ENCODE measurements around the gene KYNU.
"Not testable (repeated sequence)": the region's sequence is repeated elsewhere in the genome, so short reads cannot be mapped to it uniquely, and the experiment has no call there.

KYNU gene

GRCh38 chr2:142897807-142898206, 20.3 kb downstream of the KYNU start:
- in situ Hi-C loops (cut with HindIII; ENCODE audit: low pct_ligation_motif_present, low pct_unique_long_range_greater_than_20kb, low sequenced_read_pairs), result no loop called here
- no peak for DNase-seq

DNA sequence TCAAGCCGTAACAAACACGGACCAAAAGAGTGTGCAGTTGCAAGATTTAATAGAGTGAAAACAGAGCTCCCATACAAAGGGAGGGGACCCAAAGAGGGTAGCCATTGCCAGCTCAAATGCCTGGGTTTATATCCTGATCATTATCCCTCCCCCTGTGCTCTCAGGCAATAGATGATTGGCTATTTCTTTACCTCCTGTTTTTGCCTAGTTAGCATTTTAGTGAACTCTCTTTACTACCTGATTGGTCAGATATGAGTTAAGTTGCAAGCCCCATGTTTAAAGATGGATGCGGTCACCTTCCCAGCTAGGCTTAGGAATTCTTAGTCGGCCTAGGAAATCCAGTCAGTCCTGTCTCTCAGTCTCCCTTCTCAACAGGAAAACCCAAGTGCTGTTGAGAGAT, 22.9 kb downstream of the KYNU start:
- DNase-seq; in situ Hi-C loops (cut with HindIII; ENCODE audit: low pct_ligation_motif_present, low pct_unique_long_range_greater_than_20kb, low sequenced_read_pairs): not testable (repeated sequence)

- no peak for DNase-seq
- in situ Hi-C loops (cut with HindIII; ENCODE audit: low pct_ligation_motif_present, low pct_unique_long_range_greater_than_20kb, low sequenced_read_pairs), result no loop called here
Measured at GRCh38 chr2:142901780-142902179, 24.3 kb downstream of the KYNU start.

GRCh38 chr2:142903726-142904125, 26.3 kb downstream of the KYNU start:
- DNase-seq; in situ Hi-C loops (cut with HindIII; ENCODE audit: low pct_ligation_motif_present, low pct_unique_long_range_greater_than_20kb, low sequenced_read_pairs): not testable (repeated sequence)

- in situ Hi-C loops (cut with HindIII; ENCODE audit: low pct_ligation_motif_present, low pct_unique_long_range_greater_than_20kb, low sequenced_read_pairs), result no loop called here
- no peak for DNase-seq
Measured at GRCh38 chr2:142907653-142908052, 30.2 kb downstream of the KYNU start.

DNA sequence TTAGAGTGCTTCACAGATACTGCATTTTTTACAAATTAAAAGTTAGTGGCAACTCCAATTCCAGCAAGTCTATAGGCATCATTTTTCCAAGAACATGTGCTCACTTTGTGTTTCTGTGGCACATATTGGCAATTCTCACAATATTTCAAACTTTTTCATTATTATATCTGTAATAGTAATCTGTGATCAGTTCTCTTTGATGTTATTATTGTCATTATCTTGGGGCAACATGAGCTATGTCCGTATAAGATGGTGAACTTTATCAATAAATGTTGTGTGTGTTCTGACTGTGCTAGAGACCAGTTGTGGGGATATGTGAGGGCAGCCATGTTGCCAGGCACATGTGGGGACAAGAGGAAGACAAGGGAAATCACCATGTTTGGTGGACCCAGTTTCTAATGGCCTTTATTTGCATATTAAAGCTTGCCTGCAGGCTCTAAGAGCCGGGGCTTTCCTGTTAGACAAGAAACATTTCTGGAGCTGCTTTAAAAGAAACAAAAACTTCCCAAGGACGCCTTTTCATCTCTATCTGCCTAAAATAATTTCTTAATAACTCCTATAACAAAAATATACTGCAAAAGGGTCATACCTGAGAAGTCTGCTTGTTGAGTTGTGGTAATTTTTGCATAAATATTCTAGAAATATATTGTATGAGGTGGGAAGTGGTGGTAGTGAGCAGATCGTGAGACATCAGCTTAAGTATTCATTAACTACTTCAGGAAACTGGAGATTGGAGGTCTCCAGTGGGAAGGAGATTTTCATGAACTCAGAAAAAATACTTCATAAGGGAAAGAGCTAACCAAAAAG, 37.2 kb downstream of the KYNU start:
- no peak for DNase-seq
- in situ Hi-C loops (cut with HindIII; ENCODE audit: low pct_ligation_motif_present, low pct_unique_long_range_greater_than_20kb, low sequenced_read_pairs), result no loop called here

DNA sequence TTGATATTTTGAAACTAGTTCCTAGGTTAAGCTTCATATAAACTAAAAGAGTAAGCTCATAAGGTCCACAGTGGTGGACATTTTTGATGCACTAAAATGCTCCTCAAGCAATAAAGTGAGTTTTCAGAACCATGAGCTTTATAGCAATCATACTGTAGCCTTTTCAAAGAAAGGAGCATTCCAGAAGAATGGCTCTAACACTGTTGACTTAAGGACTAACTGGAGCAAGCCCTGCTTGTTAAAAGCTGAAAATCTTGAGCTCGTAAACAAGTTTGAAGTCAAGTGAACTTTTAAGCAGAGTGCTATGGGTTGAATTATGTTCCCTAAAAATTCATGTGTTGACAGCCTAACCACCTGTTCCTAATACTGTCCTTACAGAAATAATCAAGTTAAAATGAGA, 38.0 kb downstream of the KYNU start:
- DNase-seq, result no peak
- in situ Hi-C loops (cut with HindIII; ENCODE audit: low pct_ligation_motif_present, low pct_unique_long_range_greater_than_20kb, low sequenced_read_pairs), result no loop called here

DNA sequence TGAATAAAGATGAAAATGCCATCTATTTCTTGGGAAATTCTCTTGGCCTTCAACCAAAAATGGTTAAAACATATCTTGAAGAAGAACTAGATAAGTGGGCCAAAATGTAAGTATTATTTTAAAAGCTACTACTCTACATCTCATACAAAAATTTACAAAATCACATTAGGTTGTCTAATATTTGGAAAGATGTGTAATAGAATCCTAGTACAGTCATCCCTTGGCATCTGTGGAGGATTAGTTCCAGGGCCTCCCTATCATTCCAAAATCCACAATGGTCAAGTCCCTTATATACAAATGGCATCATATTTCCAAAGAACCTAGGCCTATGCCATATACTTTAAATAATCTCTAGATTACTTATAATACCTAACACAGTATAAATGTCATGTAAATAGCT, 41.2 kb downstream of the KYNU start:
- no peak for DNase-seq
- in situ Hi-C loops (cut with HindIII; ENCODE audit: low pct_ligation_motif_present, low pct_unique_long_range_greater_than_20kb, low sequenced_read_pairs), result no loop called here

GRCh38 chr2:142920571-142920970, 43.1 kb downstream of the KYNU start:
- DNase-seq, result no peak
- in situ Hi-C loops (cut with HindIII; ENCODE audit: low pct_ligation_motif_present, low pct_unique_long_range_greater_than_20kb, low sequenced_read_pairs), result no loop called here

DNA sequence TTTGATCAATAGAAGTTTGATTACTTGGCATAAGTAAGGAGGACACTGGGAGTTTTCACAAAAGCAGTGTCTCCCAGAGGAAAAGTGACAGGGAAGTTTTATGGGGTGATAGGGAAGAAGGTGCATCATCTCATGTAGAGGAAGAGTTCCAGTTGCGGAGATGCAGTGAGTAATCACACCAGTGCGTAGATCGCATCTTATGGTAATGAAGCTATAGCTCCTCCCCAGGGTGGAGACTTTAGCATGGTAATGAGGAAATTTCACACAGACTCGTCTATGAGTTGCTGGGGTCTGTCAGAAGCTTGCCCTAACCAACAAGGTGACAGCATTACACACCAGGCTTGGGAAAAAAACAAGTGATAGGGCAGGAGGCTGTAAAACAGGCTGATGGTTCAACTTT, 49.0 kb downstream of the KYNU start:
- no peak for DNase-seq
- in situ Hi-C loops (cut with HindIII; ENCODE audit: low pct_ligation_motif_present, low pct_unique_long_range_greater_than_20kb, low sequenced_read_pairs), result no loop called here

GRCh38 chr2:142930835-142931398, 53.5 kb downstream of the KYNU start:
- in situ Hi-C loops (cut with HindIII; ENCODE audit: low pct_ligation_motif_present, low pct_unique_long_range_greater_than_20kb, low sequenced_read_pairs), result no loop called here
- DNase-seq, result no peak

DNA sequence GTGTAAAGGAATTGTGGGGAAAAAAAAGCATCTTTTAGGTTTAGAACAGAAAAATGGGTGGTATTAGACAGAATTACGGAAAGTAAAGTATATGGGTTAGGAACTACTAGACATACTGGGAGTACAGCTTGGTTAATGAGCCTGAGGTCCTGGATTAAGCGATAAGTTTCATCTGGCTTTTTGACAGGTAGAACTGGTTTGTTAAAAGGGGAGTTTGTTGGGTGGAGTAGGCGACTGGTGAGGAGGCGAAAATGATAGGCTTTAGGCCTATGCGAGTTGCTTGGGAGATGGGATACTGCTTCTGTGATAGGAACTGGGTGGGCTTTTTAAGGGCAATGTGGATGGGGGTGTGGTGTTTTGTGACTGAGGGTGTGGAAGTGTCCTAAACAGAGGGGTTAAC, 56.5 kb downstream of the KYNU start:
- no peak for DNase-seq
- in situ Hi-C loops (cut with HindIII; ENCODE audit: low pct_ligation_motif_present, low pct_unique_long_range_greater_than_20kb, low sequenced_read_pairs), result no loop called here

GRCh38 chr2:142935563-142936089, 58.2 kb downstream of the KYNU start:
- no peak for DNase-seq
- in situ Hi-C loops (cut with HindIII; ENCODE audit: low pct_ligation_motif_present, low pct_unique_long_range_greater_than_20kb, low sequenced_read_pairs), result no loop called here

DNA sequence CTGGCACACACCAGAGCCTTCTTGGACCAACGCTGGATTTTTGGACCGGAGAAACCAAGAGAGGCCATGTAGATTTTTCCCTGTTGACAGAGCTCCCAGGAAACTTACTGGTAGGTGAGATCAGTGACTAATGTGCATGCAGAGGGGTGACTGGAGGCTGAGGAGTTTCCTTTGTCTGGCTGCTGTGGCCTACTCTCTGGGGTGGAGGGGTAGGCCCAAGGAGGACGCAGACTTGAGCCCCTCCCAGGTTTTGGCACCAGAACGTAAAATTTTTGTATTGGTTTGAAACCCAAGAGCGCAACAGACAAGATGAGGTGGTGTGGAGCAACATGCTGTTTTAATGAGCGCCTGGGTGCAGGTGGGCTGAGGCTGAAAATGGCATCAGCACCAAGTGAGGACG, 59.2 kb downstream of the KYNU start:
- in situ Hi-C loops (cut with HindIII; ENCODE audit: low pct_ligation_motif_present, low pct_unique_long_range_greater_than_20kb, low sequenced_read_pairs), result no loop called here
- DNase-seq, result no peak

GRCh38 chr2:142937347-142937746, 59.9 kb downstream of the KYNU start:
- no peak for DNase-seq
- in situ Hi-C loops (cut with HindIII; ENCODE audit: low pct_ligation_motif_present, low pct_unique_long_range_greater_than_20kb, low sequenced_read_pairs), result no loop called here

DNA sequence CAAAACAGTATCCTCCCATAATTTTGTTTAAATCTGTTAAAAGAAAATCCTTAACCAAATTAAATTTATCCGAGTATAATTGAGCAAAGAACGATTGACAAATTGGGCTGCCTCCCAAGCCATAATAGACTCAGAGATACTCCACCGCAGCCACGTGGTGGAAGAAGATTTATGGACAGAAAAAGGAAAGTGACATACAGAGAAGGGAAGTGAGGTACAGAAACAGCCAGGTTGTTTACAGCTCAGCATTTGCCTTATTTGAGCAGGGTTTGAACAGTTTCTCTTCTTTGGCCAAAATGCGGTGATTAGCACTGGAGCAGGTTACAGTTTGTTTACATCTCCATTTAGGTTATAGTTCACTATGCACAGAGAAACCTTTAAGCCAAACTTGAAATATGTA, 60.8 kb downstream of the KYNU start:
- no peak for DNase-seq
- in situ Hi-C loops (cut with HindIII; ENCODE audit: low pct_ligation_motif_present, low pct_unique_long_range_greater_than_20kb, low sequenced_read_pairs), result no loop called here

DNA sequence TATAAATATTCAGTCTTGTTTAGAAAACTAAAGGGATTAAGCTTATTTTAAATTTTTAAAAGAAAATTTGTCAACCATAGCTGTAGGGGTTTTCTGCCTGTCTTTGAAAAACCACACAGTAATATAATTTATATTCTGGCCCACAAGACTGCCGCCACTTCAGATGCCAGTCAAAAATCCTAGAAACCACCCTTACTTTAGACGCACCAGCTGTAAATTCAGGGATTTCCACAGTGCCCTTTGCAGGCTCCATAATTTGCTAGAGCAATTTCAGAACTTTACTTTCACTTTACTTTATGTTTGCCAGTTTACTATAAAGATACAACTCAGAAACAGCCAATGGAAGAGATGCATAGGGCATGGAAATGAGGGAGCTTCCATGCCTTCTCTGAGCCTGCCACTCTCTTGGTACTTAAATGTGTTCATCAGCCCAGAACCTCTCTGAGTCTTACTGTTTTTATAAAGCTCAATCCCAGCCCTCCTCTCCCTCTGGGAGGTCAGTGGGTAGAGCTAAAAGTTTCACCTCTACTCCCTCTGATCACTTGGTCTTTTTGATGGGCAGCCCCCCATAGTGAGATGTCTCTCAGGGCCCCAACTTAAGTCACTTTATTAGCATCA, 63.3 kb downstream of the KYNU start:
- in situ Hi-C loops (cut with HindIII; ENCODE audit: low pct_ligation_motif_present, low pct_unique_long_range_greater_than_20kb, low sequenced_read_pairs), result no loop called here
- no peak for DNase-seq

- in situ Hi-C loops (cut with HindIII; ENCODE audit: low pct_ligation_motif_present, low pct_unique_long_range_greater_than_20kb, low sequenced_read_pairs), result no loop called here
- no peak for DNase-seq
Measured at GRCh38 chr2:142942690-142943089, 65.2 kb downstream of the KYNU start.

DNA sequence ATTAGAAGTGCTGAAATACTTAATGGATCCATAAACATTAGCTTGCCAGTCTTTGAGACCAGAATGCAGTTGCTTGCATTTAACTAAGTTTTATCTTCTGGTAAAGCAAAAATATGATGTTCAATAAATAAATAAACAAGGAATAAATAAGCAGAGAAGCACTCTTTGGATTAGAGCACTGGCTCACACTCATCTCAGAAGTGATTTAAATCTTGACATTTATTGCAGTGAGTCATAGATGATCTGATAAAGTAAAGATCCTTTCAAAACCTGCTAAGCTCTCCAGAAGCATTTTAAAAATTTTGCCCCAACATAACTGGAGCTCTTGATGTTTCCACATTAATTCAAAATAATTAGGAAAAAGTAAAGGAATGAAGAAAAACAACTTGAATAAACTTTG, 66.8 kb downstream of the KYNU start:
- no peak for DNase-seq
- in situ Hi-C loops (cut with HindIII; ENCODE audit: low pct_ligation_motif_present, low pct_unique_long_range_greater_than_20kb, low sequenced_read_pairs), result no loop called here

DNA sequence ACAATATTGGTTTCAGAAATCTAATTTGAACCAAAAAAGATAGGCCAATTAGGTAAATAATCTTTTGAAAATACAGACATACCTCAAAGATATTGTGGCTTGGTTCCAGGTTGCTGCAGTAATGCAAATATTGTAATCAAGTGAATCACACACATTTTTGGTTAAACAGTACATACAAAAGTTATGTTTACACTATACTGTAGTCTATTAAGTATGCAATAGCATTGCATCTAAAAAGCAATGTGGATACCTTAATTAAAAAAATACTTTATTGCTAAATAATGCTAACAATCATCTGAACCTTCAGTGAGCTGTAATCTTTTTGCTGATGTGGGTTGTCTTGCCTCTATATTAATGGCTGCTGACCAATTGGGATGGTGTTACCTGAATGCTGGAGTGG, 67.3 kb downstream of the KYNU start:
- no peak for DNase-seq
- in situ Hi-C loops (cut with HindIII; ENCODE audit: low pct_ligation_motif_present, low pct_unique_long_range_greater_than_20kb, low sequenced_read_pairs), result no loop called here

All from ACHN (cell line).